ENCODE results near the gene PAH.

Gene PAH

DNA sequence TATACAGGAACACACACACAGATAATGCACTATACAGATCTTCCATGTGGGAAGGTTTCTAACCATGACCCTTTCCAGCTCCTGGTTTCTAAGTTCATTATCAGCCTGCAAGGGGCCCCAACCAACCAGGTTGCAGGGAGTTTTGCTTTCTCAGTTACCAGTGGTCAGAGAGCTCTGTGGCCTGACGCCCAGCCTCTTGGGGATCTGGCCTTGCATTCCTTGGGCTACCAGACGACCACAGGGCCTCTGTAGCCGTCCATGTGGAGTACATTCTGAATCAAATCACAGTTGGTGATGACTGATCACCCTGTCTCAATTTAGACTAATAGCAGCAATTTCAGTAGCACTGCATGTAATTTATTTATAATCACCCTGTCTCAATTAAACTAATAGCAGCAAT is 47.5 kb downstream of the PAH start:
- no peaks in the 10 kb centered on the region for H3K4me1 ChIP-seq (ENCODE audit: insufficient read depth, poor library complexity, severe bottlenecking)
- TF ChIP-seq, protein P1, sequence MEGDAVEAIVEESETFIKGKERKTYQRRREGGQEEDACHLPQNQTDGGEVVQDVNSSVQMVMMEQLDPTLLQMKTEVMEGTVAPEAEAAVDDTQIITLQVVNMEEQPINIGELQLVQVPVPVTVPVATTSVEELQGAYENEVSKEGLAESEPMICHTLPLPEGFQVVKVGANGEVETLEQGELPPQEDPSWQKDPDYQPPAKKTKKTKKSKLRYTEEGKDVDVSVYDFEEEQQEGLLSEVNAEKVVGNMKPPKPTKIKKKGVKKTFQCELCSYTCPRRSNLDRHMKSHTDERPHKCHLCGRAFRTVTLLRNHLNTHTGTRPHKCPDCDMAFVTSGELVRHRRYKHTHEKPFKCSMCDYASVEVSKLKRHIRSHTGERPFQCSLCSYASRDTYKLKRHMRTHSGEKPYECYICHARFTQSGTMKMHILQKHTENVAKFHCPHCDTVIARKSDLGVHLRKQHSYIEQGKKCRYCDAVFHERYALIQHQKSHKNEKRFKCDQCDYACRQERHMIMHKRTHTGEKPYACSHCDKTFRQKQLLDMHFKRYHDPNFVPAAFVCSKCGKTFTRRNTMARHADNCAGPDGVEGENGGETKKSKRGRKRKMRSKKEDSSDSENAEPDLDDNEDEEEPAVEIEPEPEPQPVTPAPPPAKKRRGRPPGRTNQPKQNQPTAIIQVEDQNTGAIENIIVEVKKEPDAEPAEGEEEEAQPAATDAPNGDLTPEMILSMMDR (IDR thresholded peaks at IDR 0.05; ENCODE audit: poor library complexity, severe bottlenecking) = no peak
- no peaks in the 10 kb centered on the region for H3K36me3 ChIP-seq (ENCODE audit: low read depth)
- ATAC-seq (ENCODE audit: low read depth) (no peak), DNase-seq (ENCODE audit: low spot score) (no peak)
- H3K9me3 ChIP-seq (ENCODE audit: severe bottlenecking) = no peaks in the 10 kb centered on the region
- H3K27me3 ChIP-seq (ENCODE audit: insufficient read depth, poor library complexity, severe bottlenecking) = no peaks in the 10 kb centered on the region
- no peak overlapping the region for H3K4me3 ChIP-seq (ENCODE audit: severe bottlenecking)
- H3K27ac ChIP-seq (ENCODE audit: poor library complexity, severe bottlenecking) = no peak overlapping the region

DNA sequence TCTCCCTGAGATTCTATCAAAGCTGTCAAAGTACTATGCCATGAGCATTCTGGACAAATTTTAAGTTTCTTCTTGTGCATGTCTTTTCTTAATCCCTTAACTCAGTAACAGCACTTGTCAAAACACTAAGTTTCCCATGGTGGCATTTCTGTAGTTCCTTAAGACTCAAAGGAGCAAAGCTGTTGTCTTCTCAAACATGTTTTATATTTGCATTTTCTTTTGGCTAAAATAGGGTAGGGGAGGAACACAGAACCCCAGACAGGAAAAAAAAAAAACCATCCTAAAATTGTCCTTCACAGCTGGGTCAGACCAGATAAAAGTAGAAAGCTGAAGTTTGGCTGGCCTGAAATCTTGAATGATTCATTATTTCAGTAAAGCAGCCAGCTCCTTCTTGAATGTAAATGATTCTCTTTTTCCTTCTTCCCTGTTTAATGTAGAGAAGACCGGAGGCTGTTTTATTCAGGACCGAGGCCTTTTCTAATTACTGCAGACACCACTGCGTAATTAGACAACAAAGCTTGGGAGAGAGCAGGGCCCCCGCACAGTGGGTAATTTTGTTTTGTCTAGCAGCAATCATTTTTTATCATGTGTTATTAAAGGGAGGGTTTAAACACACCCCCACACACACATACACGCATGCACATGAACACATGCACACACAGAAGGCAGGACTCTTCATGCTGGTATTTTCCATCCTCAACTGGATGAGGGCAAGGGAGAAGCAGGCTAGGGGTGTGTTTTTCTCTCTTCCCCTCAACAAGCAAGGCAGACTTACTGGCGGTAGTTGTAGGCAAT is 51.0 kb downstream of the PAH start:
- no peak for ATAC-seq (ENCODE audit: low read depth)
- no peak overlapping the region for H3K27ac ChIP-seq (ENCODE audit: poor library complexity, severe bottlenecking)
- no peaks in the 10 kb centered on the region for H3K9me3 ChIP-seq (ENCODE audit: severe bottlenecking)
- TF ChIP-seq, protein P1 (IDR thresholded peaks at IDR 0.05; ENCODE audit: poor library complexity, severe bottlenecking) = no peak
- no peaks in the 10 kb centered on the region for H3K36me3 ChIP-seq (ENCODE audit: low read depth)
- H3K4me3 ChIP-seq (ENCODE audit: severe bottlenecking) = no peak overlapping the region
- DNase-seq (ENCODE audit: low spot score) = no peak
- H3K4me1 ChIP-seq (ENCODE audit: insufficient read depth, poor library complexity, severe bottlenecking) = no peaks in the 10 kb centered on the region
- H3K27me3 ChIP-seq (ENCODE audit: insufficient read depth, poor library complexity, severe bottlenecking) = no peaks in the 10 kb centered on the region

DNA sequence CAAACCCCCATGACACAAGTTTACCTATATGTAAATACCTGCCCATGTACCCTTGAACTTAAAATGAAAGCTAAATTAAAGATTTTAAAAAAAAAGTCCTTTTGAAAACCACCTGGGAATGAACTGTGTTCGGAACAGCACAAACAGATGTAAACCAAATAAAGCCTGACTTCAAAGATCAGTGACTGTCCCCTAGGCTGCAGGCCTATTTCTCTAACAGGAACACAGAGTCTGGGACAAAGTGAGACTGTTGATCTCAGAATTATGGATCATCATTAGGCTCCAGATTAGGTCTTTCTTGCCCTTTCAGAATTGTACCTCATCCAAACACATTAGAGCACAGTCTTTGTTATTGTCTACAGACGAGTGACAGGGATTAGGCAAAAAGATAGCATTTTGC is 54.6 kb downstream of the PAH start:
- Histone ChIP-seq H3K4me1 (ENCODE audit: insufficient read depth, poor library complexity, severe bottlenecking) (no peaks in the 10 kb centered on the region), H3K27me3 (ENCODE audit: insufficient read depth, poor library complexity, severe bottlenecking) (no peaks in the 10 kb centered on the region), H3K36me3 (ENCODE audit: low read depth) (no peaks in the 10 kb centered on the region), H3K27ac (ENCODE audit: poor library complexity, severe bottlenecking) (no peak overlapping the region), H3K9me3 (ENCODE audit: severe bottlenecking) (no peaks in the 10 kb centered on the region), H3K4me3 (ENCODE audit: severe bottlenecking) (no peak overlapping the region)
- ATAC-seq (ENCODE audit: low read depth) (no peak), DNase-seq (ENCODE audit: low spot score) (no peak)
- TF ChIP-seq, protein P1 (IDR thresholded peaks at IDR 0.05; ENCODE audit: poor library complexity, severe bottlenecking) = no peak

DNA sequence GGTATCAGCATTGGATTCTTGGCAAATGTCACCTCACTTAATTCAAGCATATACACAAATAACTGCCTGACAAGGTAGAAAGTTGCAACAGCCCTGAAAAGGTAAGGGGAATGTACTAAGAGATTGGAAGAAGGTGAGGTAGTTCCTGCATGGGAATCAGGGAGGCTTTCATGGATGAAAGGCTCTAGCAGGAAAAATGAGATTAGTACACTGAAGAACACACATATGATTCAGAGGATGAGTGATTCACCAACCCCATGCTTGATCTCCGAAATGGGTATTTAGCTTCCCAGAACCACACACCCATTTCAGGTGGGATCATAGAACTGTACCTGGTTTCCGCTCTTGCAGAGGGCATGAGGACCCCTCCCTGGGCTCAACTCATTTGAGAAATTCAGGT is 65.8 kb downstream of the PAH start:
- Histone ChIP-seq H3K9me3 (ENCODE audit: severe bottlenecking) (no peaks in the 10 kb centered on the region), H3K4me3 (ENCODE audit: severe bottlenecking) (no peak overlapping the region), H3K27me3 (ENCODE audit: insufficient read depth, poor library complexity, severe bottlenecking) (no peaks in the 10 kb centered on the region), H3K4me1 (ENCODE audit: insufficient read depth, poor library complexity, severe bottlenecking) (no peaks in the 10 kb centered on the region), H3K36me3 (ENCODE audit: low read depth) (no peaks in the 10 kb centered on the region), H3K27ac (ENCODE audit: poor library complexity, severe bottlenecking) (no peak overlapping the region)
- no peak for DNase-seq (ENCODE audit: low spot score)
- 0 out of 3 replicates have a peak, but pooled peaks have one; percentile 38 for ATAC-seq (ENCODE audit: low read depth)
- TF ChIP-seq, protein P1 (IDR thresholded peaks at IDR 0.05; ENCODE audit: poor library complexity, severe bottlenecking) = no peak

All from RWPE2 (cell line).